ENCODE measurements around the gene PDK1.

PDK1 gene

GRCh38 chr2:172513524-172513900, 42.4 kb upstream of the PDK1 start:
- H3K4me1 ChIP-seq (ENCODE audit: control insufficient read depth in 1 of 2, insufficient read depth in 1 of 2, low read depth in 1 of 2, low read length in 1 of 2) = peaks cover 25 to 46% of the 10 kb centered on the region in 2 experiments
- H3K36me3 ChIP-seq = no peaks in the 10 kb centered on the region
- H3K27me3 ChIP-seq = no peaks in the 10 kb centered on the region
- peak overlapping the region; percentile 89 for H3K27ac ChIP-seq
- no peaks in the 10 kb centered on the region for H3K9me3 ChIP-seq
- H3K4me3 ChIP-seq (ENCODE audit: low read depth in 1 of 2, low read length in 1 of 2) = peak overlapping the region; percentile 39 to 59
- no peak for TF ChIP-seq CTCF (IDR thresholded peaks at IDR 0.05)

GRCh38 chr2:172513935-172514586, 41.8 kb upstream of the PDK1 start:
- no peak for TF ChIP-seq CTCF (IDR thresholded peaks at IDR 0.05)
- Histone ChIP-seq H3K4me1 (ENCODE audit: control insufficient read depth in 1 of 2, insufficient read depth in 1 of 2, low read depth in 1 of 2, low read length in 1 of 2) (peaks cover 25 to 46% of the 10 kb centered on the region in 2 experiments), H3K9me3 (no peaks in the 10 kb centered on the region), H3K36me3 (no peaks in the 10 kb centered on the region), H3K27me3 (no peaks in the 10 kb centered on the region), H3K27ac (peak overlapping the region; percentile 89), H3K4me3 (ENCODE audit: low read depth in 1 of 2, low read length in 1 of 2) (peak overlapping the region; percentile 39 to 59)

GRCh38 chr2:172516299-172516698, 39.6 kb upstream of the PDK1 start:
- H3K27me3 ChIP-seq = no peaks in the 10 kb centered on the region
- peaks cover 16 to 30% of the 10 kb centered on the region in 2 experiments for H3K4me1 ChIP-seq (ENCODE audit: control insufficient read depth in 1 of 2, insufficient read depth in 1 of 2, low read depth in 1 of 2, low read length in 1 of 2)
- no peaks in the 10 kb centered on the region for H3K9me3 ChIP-seq
- no peak for TF ChIP-seq CTCF (IDR thresholded peaks at IDR 0.05)
- H3K36me3 ChIP-seq = no peaks in the 10 kb centered on the region
- H3K4me3 ChIP-seq (ENCODE audit: low read depth in 1 of 2, low read length in 1 of 2) = no peak overlapping the region
- H3K27ac ChIP-seq = peak overlapping the region; percentile 12

- Histone ChIP-seq H3K4me1 (ENCODE audit: control insufficient read depth in 1 of 2, insufficient read depth in 1 of 2, low read depth in 1 of 2, low read length in 1 of 2) (peaks cover 9 to 19% of the 10 kb centered on the region in 2 experiments), H3K27ac (no peak overlapping the region), H3K4me3 (ENCODE audit: low read depth in 1 of 2, low read length in 1 of 2) (no peak overlapping the region), H3K9me3 (no peaks in the 10 kb centered on the region), H3K27me3 (no peaks in the 10 kb centered on the region), H3K36me3 (no peaks in the 10 kb centered on the region)
- no peak for TF ChIP-seq CTCF (IDR thresholded peaks at IDR 0.05)
These were observed 36.9 kb upstream of the PDK1 start for GRCh38 chr2:172518995-172519394.

GRCh38 chr2:172525601-172526000, 30.3 kb upstream of the PDK1 start:
- TF ChIP-seq CTCF (IDR thresholded peaks at IDR 0.05) = no peak
- Histone ChIP-seq H3K4me3 (ENCODE audit: low read depth in 1 of 2, low read length in 1 of 2) (no peak overlapping the region), H3K9me3 (peaks cover 17% of the 10 kb centered on the region), H3K27ac (no peak overlapping the region), H3K4me1 (ENCODE audit: control insufficient read depth in 1 of 2, insufficient read depth in 1 of 2, low read depth in 1 of 2, low read length in 1 of 2) (no peaks in the 10 kb centered on the region), H3K36me3 (no peaks in the 10 kb centered on the region), H3K27me3 (no peaks in the 10 kb centered on the region)
